Measurements from ENCODE around the gene CGNL1. TPM values are rescaled to one million over a fixed set of nuclear protein-coding genes. Genes with fewer than 3 reads are reported as not detected.

The CGNL1 gene
- total RNA-seq (1 to 10 TPM in 1 of 4 donors, under 1 TPM in 3; 0.37 to 2.2 (median 0.66) TPM), polyA plus RNA-seq (under 1 TPM; 0.18 to 0.29 (median 0.20) TPM)
- long read RNA-seq, donor 1, result 0 reads
- long read RNA-seq, donor 2, result 0 reads

GRCh38 chr15:57375827-57376695 lies at the start of gene CGNL1:
CGNL1 (plus strand) TSS chr15:57376505; CDS start chr15:57438000, 61,495 bp downstream.
- no peak for TF ChIP-seq CTCF (IDR thresholded peaks at IDR 0.05)
- DNase-seq (peak; percentile 36 to 59), ATAC-seq (peak; percentile 30 to 74 (median 56))
- intact Hi-C loops (cut with DNase I), result no loop called here
- no peaks in the 10 kb centered on the region for H3K9me3 ChIP-seq
- 19 to 32% (median 31%) methylated on average over 42 to 75 of the region's 76 CpGs for WGBS, 3 donors
- H3K4me3 ChIP-seq, result peak within 1 kb of the TSS; percentile 73
- no peak within 1 kb of the TSS for H3K27ac ChIP-seq
- H3K4me1 ChIP-seq, result peaks cover 8% of the 10 kb centered on the region
- peaks cover 0 to 43% (median 18%) of the 10 kb centered on the region in 3 donors for H3K27me3 ChIP-seq (ENCODE audit: insufficient read depth in 3 of 3, low read length in 2 of 3)
- H3K36me3 ChIP-seq (ENCODE audit: insufficient read depth in 1 of 2, low read depth in 1 of 2), result no peaks in the 10 kb centered on the region

GRCh38 chr15:57327985-57328471 lies 48.3 kb upstream of the CGNL1 start:
- no peak overlapping the region for H3K27ac ChIP-seq

GRCh38 chr15:57328479-57328878 lies 47.8 kb upstream of the CGNL1 start:
- peaks cover 0 to 32% (median 4%) of the 10 kb centered on the region in 3 donors for H3K27me3 ChIP-seq (ENCODE audit: insufficient read depth in 3 of 3, low read length in 2 of 3)
- DNase-seq (no peak), ATAC-seq (no peak)
- no peaks in the 10 kb centered on the region for H3K36me3 ChIP-seq (ENCODE audit: insufficient read depth in 1 of 2, low read depth in 1 of 2)
- 66 to 79% (median 69%) methylated on average over 8 of the region's 8 CpGs for WGBS, 3 donors
- intact Hi-C loops (cut with DNase I), result no loop called here
- H3K4me3 ChIP-seq, result no peak overlapping the region
- H3K4me1 ChIP-seq, result peaks cover 7% of the 10 kb centered on the region
- no peaks in the 10 kb centered on the region for H3K9me3 ChIP-seq
- H3K27ac ChIP-seq, result no peak overlapping the region
- no peak for TF ChIP-seq CTCF (IDR thresholded peaks at IDR 0.05)

More at GRCh38 chr15:57327985-57328471, 48.3 kb upstream of the CGNL1 start:
- no peak for TF ChIP-seq CTCF (IDR thresholded peaks at IDR 0.05)
- ATAC-seq (peak; percentile 67 to 81 (median 77)), DNase-seq (peak in 1 of 2 donors; percentile 55)
- Histone ChIP-seq H3K27me3 (ENCODE audit: insufficient read depth in 3 of 3, low read length in 2 of 3) (peaks cover 0 to 32% (median 4%) of the 10 kb centered on the region in 3 donors), H3K36me3 (ENCODE audit: insufficient read depth in 1 of 2, low read depth in 1 of 2) (no peaks in the 10 kb centered on the region), H3K4me3 (no peak overlapping the region), H3K4me1 (peaks cover 7% of the 10 kb centered on the region), H3K9me3 (no peaks in the 10 kb centered on the region)
- intact Hi-C loops (cut with DNase I), result no loop called here
- WGBS, 3 donors, result 26 to 49% (median 31%) methylated on average over 11 of the region's 11 CpGs

GRCh38 chr15:57328897-57329296 lies 47.4 kb upstream of the CGNL1 start:
- Histone ChIP-seq H3K27me3 (ENCODE audit: insufficient read depth in 3 of 3, low read length in 2 of 3) (peaks cover 0 to 32% (median 4%) of the 10 kb centered on the region in 3 donors), H3K27ac (no peak overlapping the region), H3K4me1 (peaks cover 7% of the 10 kb centered on the region), H3K9me3 (no peaks in the 10 kb centered on the region), H3K4me3 (no peak overlapping the region), H3K36me3 (ENCODE audit: insufficient read depth in 1 of 2, low read depth in 1 of 2) (no peaks in the 10 kb centered on the region)
- WGBS, 3 donors, result 21 to 29% (median 24%) methylated on average over 5 of the region's 5 CpGs
- DNase-seq (no peak), ATAC-seq (no peak)
- no peak for TF ChIP-seq CTCF (IDR thresholded peaks at IDR 0.05)
- intact Hi-C loops (cut with DNase I), result no loop called here
